Mesenchymal stem cell (in vitro differentiated cells and primary cell): Measurements from ENCODE around the gene NOD2.

ENCODE experiments used
- DNase-seq: peaks from one replicate; pipeline ENCODE4 v3.0.0-alpha.2; 2013
- H2AFZ ChIP-seq: one replicate; pipeline ENCODE4 v1.6.1; 2013; ENCODE audit warnings: low read depth, mild to moderate bottlenecking, control low read depth, inconsistent platforms, low read length, moderate library complexity
- H2AK5ac ChIP-seq: 2 replicates; pipeline ENCODE4 v1.6.1; 2013; ENCODE audit warnings: low read length, moderate library complexity, mild to moderate bottlenecking, inconsistent platforms; ENCODE audit not compliant: severe bottlenecking
- H2BK120ac ChIP-seq: one replicate; pipeline ENCODE4 v1.6.1; 2013; ENCODE audit warnings: low read depth, mild to moderate bottlenecking, inconsistent platforms, low read length, moderate library complexity
- H2BK12ac ChIP-seq, 2 experiments: one replicate each; pipeline ENCODE4 v1.6.1; 2013; ENCODE audit warnings: inconsistent platforms in 2 of 2, low read length in 2 of 2, mild to moderate bottlenecking in 2 of 2, moderate library complexity in 2 of 2, control low read depth in 1 of 2
- H2BK15ac ChIP-seq: one replicate; pipeline ENCODE4 v1.6.1; 2013; ENCODE audit warnings: mild to moderate bottlenecking, low read depth, inconsistent platforms; ENCODE audit not compliant: poor library complexity, severe bottlenecking
- H2BK5ac ChIP-seq: 2 replicates; pipeline ENCODE4 v1.6.1; 2013; ENCODE audit warnings: low read depth, mild to moderate bottlenecking, low read length, control low read depth, inconsistent platforms; ENCODE audit not compliant: poor library complexity, severe bottlenecking
- H3K14ac ChIP-seq, 2 experiments: one replicate each; pipeline ENCODE4 v1.6.1; 2013; ENCODE audit warnings: inconsistent platforms in 2 of 2, low read length in 2 of 2, control low read depth in 1 of 2, mild to moderate bottlenecking in 1 of 2, moderate library complexity in 1 of 2
- H3K18ac ChIP-seq, 2 experiments: one replicate each; pipeline ENCODE4 v1.6.1; 2013; ENCODE audit warnings: inconsistent platforms in 2 of 2, low read length in 2 of 2, control low read depth in 1 of 2, low read depth in 1 of 2, mild to moderate bottlenecking in 1 of 2
- H3K23ac ChIP-seq, 2 experiments: one replicate each; pipeline ENCODE4 v1.6.1; 2013; ENCODE audit warnings: inconsistent platforms in 2 of 2, low read length in 2 of 2, mild to moderate bottlenecking in 2 of 2, moderate library complexity in 2 of 2, control low read depth in 1 of 2
- H3K27ac ChIP-seq: 2 replicates; pipeline ENCODE4 v1.5.1; 2013; ENCODE audit warnings: mild to moderate bottlenecking, moderate library complexity, low read length, control low read depth, inconsistent platforms; ENCODE audit not compliant: poor library complexity, severe bottlenecking
- H3K27me3 ChIP-seq, 2 experiments: 2 replicates each; pipeline versions ENCODE4 v1.6.1 to v1.7.0; 2013; ENCODE audit warnings: low read length in 2 of 2, mild to moderate bottlenecking in 2 of 2, moderate library complexity in 2 of 2, control low read depth in 1 of 2, inconsistent platforms in 1 of 2; ENCODE audit not compliant: control insufficient read depth in 1 of 2, insufficient read depth in 1 of 2
- H3K36me3 ChIP-seq, 2 experiments: 2 replicates each; pipeline versions ENCODE4 v1.6.1 to v1.7.0; 2013; ENCODE audit warnings: low read length in 2 of 2, control low read depth in 1 of 2, inconsistent platforms in 1 of 2, low read depth in 1 of 2, mild to moderate bottlenecking in 1 of 2; ENCODE audit not compliant: insufficient read depth in 2 of 2, control insufficient read depth in 1 of 2
- H3K4ac ChIP-seq, 2 experiments: one replicate each; pipeline ENCODE4 v1.6.1; 2013; ENCODE audit warnings: inconsistent platforms in 2 of 2, low read length in 2 of 2, mild to moderate bottlenecking in 2 of 2, moderate library complexity in 2 of 2, control low read depth in 1 of 2, low read depth in 1 of 2
- H3K4me1 ChIP-seq: 2 replicates; pipeline ENCODE4 v1.6.1; 2013; ENCODE audit warnings: low read depth, low read length, control low read depth; ENCODE audit not compliant: control insufficient read depth, insufficient read depth
- H3K4me2 ChIP-seq: 2 replicates; pipeline ENCODE4 v1.6.1; 2013; ENCODE audit warnings: low read length, mild to moderate bottlenecking, inconsistent platforms; ENCODE audit not compliant: poor library complexity, severe bottlenecking
- H3K4me3 ChIP-seq, 2 experiments: 2 replicates each; pipeline versions ENCODE4 v1.5.1 to v1.7.0; 2013; ENCODE audit warnings: low read length in 2 of 2, mild to moderate bottlenecking in 2 of 2, control low read depth in 1 of 2, low read depth in 1 of 2; ENCODE audit not compliant: insufficient read depth in 1 of 2
- H3K79me1 ChIP-seq: replicated peaks from 2 replicates; pipeline ENCODE4 v1.6.1; 2013; ENCODE audit warnings: mild to moderate bottlenecking, control low read depth, low read length, inconsistent platforms; ENCODE audit not compliant: poor library complexity, severe bottlenecking
- H3K9ac ChIP-seq: 2 replicates; pipeline ENCODE4 v1.7.0; 2013; ENCODE audit warnings: mild to moderate bottlenecking, low read length, moderate library complexity
- H3K9me3 ChIP-seq: 2 replicates; pipeline ENCODE4 v1.7.0; 2013; ENCODE audit warnings: mild to moderate bottlenecking, low read length; ENCODE audit not compliant: control insufficient read depth
- H4K8ac ChIP-seq: one replicate; pipeline ENCODE4 v1.6.1; 2013; ENCODE audit warnings: inconsistent platforms, mild to moderate bottlenecking, low read length, moderate library complexity
- H4K91ac ChIP-seq: one replicate; pipeline ENCODE4 v1.6.1; 2013; ENCODE audit warnings: mild to moderate bottlenecking, low read length, inconsistent platforms
- WGBS: methylation state at CpG from one replicate; pipeline ENCODE4 v1.1.7; 2013; ENCODE audit warnings: mixed read lengths; 5-methylcytosine and 5-hydroxymethylcytosine counted together

Gene NOD2

DNA sequence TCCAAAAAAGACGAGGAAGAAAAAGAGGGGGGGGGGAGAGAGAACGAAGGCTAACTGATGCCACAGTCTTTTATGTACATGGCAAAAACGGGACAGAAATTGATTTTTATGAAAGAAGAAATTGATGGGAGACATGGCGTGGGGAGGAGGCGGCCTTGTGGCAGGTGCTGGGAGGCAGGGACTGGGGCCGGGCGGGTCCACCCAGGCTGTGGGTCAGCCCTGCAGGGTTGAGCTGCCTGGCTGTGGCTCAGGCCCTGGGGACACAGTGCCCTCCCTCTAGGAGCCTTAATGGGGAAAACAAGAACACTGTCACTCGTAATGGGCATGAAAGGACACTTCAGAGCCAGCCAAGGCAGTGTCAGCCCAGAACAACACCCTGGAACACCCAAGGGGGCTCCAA is 47.1 kb upstream of the NOD2 start:
- no peak for DNase-seq
- Histone ChIP-seq H3K4me2 (no peak overlapping the region), H3K23ac (no peak overlapping the region), H3K27ac (no peak overlapping the region), H2AFZ (no peak overlapping the region), H3K18ac (no peak overlapping the region), H4K8ac (no peak overlapping the region), H3K27me3 (peaks cover 46 to 47% of the 10 kb centered on the region in 2 experiments), H2BK5ac (no peak overlapping the region), H3K9ac (no peak overlapping the region), H2BK15ac (no peak overlapping the region), H3K36me3 (no peaks in the 10 kb centered on the region), H4K91ac (no peak overlapping the region), H3K4me3 (no peak overlapping the region), H2BK12ac (no peak overlapping the region), H2BK120ac (no peak overlapping the region), H2AK5ac (no peak overlapping the region), H3K4me1 (no peaks in the 10 kb centered on the region), H3K9me3 (peaks cover 4% of the 10 kb centered on the region), H3K79me1 (no peaks in the 10 kb centered on the region), H3K14ac (no peak overlapping the region), H3K4ac (no peak overlapping the region)
- WGBS, result 80% methylated on average over 8 of the region's 8 CpGs

DNA sequence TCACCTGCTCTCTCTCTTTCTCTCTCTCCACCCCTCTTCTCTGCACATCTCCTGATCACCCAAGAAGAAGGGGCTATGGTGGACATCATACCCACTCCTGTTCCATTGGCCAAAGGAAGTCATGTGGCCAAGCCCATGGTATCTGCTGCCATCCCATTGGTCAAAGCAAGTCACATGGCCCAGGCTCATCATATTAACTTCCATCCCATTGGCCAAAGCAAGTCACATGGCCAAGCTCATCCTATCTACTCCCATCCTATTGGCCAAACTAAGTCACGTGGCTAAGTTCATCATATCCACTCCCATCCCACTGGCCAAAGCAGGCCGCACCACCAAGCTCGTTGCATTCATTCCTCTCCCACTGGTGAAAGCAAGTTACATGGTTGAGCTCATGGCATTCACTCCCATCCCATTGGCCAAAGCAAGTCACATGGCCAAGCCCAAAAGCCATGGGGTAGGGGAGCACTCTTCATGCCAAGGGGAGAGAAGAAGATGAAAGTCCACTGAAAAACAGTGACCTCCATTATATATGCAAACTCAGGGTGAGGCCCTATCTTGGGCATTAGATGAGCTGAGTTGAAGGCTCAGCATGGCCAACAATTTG is 41.5 kb upstream of the NOD2 start:
- Histone ChIP-seq H2AK5ac (no peak overlapping the region), H3K18ac (no peak overlapping the region), H2BK120ac (no peak overlapping the region), H3K4me2 (no peak overlapping the region), H2BK5ac (no peak overlapping the region), H3K27me3 (peaks cover 13 to 15% of the 10 kb centered on the region in 2 experiments), H3K9ac (no peak overlapping the region), H3K23ac (no peak overlapping the region), H3K36me3 (no peaks in the 10 kb centered on the region), H3K4ac (no peak overlapping the region), H2BK12ac (no peak overlapping the region), H2BK15ac (no peak overlapping the region), H4K91ac (no peak overlapping the region), H3K79me1 (no peaks in the 10 kb centered on the region), H3K27ac (no peak overlapping the region), H2AFZ (no peak overlapping the region), H3K4me1 (no peaks in the 10 kb centered on the region), H3K9me3 (peaks cover 4% of the 10 kb centered on the region), H4K8ac (no peak overlapping the region), H3K14ac (no peak overlapping the region), H3K4me3 (no peak overlapping the region)
- 73% methylated on average over 3 of the region's 3 CpGs for WGBS
- DNase-seq, result no peak

DNA sequence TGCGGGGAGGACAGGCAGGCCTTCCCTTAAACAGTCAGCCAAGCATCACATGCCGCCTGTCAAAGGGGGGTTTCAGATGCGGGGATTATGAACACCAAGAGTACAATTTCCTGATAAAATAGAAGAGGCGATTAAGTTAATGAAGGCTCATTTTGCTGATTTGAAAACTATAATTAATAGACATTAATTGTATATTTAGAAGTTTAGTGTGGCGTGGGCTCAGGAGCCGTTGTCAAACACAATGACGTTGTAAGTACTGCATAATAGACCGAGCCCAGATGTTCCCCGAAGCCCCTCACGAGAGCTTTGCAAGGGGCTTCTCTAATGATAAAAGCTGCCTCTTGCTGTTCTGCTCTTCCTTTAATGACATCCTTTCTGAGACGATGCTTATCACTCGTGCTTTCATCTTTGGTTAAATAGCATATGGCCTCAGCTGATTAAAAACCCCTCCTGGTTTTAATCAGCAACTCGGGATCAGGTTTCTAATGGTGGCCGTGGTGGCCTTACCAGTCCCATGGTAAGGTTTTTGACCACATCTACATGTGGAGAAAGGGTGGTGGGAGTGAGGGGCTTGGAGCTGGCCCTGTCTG is 40.5 kb upstream of the NOD2 start:
- Histone ChIP-seq H4K8ac (no peak overlapping the region), H3K14ac (no peak overlapping the region), H2AK5ac (no peak overlapping the region), H3K27ac (no peak overlapping the region), H3K4me1 (no peaks in the 10 kb centered on the region), H3K4me3 (no peak overlapping the region), H2BK120ac (no peak overlapping the region), H4K91ac (no peak overlapping the region), H2BK15ac (no peak overlapping the region), H3K79me1 (no peaks in the 10 kb centered on the region), H3K4me2 (no peak overlapping the region), H2AFZ (no peak overlapping the region), H3K23ac (no peak overlapping the region), H2BK5ac (no peak overlapping the region), H3K27me3 (peaks cover 6 to 8% of the 10 kb centered on the region in 2 experiments), H2BK12ac (no peak overlapping the region), H3K9ac (no peak overlapping the region), H3K36me3 (no peaks in the 10 kb centered on the region), H3K9me3 (peaks cover 4% of the 10 kb centered on the region), H3K18ac (no peak overlapping the region), H3K4ac (no peak overlapping the region)
- 41% methylated on average over 13 of the region's 14 CpGs for WGBS
- no peak for DNase-seq

DNA sequence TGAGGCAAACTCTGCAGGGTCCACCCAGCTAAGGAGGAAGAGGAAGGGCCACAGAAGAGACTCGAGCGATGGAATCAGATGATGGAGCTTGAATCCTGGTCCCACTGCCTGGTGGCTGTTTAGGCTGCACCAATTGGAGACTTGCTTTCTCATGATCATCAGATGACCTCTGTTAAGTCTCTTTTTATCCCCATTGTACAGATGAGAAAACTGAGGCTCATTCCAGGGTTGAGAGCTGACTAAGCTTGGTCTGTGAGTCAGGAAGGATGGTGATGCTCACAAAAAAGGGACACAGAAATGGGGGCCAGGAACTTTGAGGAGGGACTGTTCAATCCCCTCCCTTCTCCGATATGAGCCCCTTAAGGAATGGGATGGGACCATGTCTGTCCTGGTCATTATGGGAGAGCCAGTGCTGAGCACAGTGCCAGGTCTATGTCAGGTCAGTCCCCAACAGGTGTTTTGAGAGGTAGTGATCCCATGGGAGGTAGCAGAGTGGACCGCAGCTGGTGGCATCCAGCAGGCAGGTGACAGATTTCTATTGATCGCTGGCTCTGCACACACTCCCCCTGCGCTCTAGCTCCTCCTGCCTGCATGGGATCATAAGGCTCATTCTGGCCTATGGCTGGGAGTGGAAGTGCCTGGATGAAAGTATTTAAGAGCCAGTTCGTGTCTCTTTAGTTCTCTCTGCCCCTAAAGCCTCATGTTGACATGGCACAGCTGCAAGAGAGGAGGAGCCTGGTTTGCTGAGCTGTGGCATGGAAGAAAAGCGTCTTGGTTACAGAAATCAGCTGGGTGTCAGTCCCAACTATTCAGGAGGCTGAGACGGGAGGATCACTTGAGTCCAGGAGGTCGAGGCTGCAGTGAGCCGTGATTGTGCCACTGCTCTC is 39.5 kb upstream of the NOD2 start:
- Histone ChIP-seq H3K27ac (no peak overlapping the region), H2AFZ (no peak overlapping the region), H3K9me3 (peaks cover under 1% of the 10 kb centered on the region), H3K9ac (no peak overlapping the region), H3K4me3 (no peak overlapping the region), H2BK5ac (no peak overlapping the region), H2BK120ac (no peak overlapping the region), H4K91ac (no peak overlapping the region), H3K79me1 (no peaks in the 10 kb centered on the region), H3K27me3 (peaks cover 3 to 4% of the 10 kb centered on the region in 2 experiments), H3K4me1 (no peaks in the 10 kb centered on the region), H2BK12ac (no peak overlapping the region), H3K18ac (no peak overlapping the region), H2BK15ac (no peak overlapping the region), H3K23ac (no peak overlapping the region), H3K4me2 (no peak overlapping the region), H4K8ac (no peak overlapping the region), H3K36me3 (no peaks in the 10 kb centered on the region), H3K4ac (no peak overlapping the region), H2AK5ac (no peak overlapping the region), H3K14ac (no peak overlapping the region)
- WGBS, result 85% methylated on average over 11 of the region's 11 CpGs
- DNase-seq, result no peak
